Endodermal cell (in vitro differentiated cells): ENCODE measurements around the gene PIN1. TPM values are rescaled to one million over a fixed set of nuclear protein-coding genes. Genes with fewer than 3 reads are reported as not detected.
"Not testable (repeated sequence)": the region's sequence is repeated elsewhere in the genome, so short reads cannot be mapped to it uniquely, and the experiment has no call there.

Experiments
- DNase-seq: peaks from one replicate; pipeline ENCODE4 v3.0.0-alpha.2; 2017
- H3K27ac ChIP-seq: 2 replicates; pipeline ENCODE4 v1.5.1; 2013; ENCODE audit warnings: mild to moderate bottlenecking, low read depth, low read length, moderate library complexity
- H3K27me3 ChIP-seq: 2 replicates; pipeline ENCODE4 v1.6.1; 2013; ENCODE audit warnings: mild to moderate bottlenecking, low read length, moderate library complexity; ENCODE audit not compliant: insufficient read depth, control insufficient read depth, poor library complexity, severe bottlenecking
- H3K36me3 ChIP-seq: 2 replicates; pipeline ENCODE4 v1.7.0; 2013; ENCODE audit warnings: mild to moderate bottlenecking, low read length, moderate library complexity; ENCODE audit not compliant: control insufficient read depth, insufficient read depth
- H3K4me1 ChIP-seq: one replicate; pipeline ENCODE4 v1.7.0; 2013; ENCODE audit warnings: low read length; ENCODE audit not compliant: control insufficient read depth, insufficient read depth
- H3K4me3 ChIP-seq: 2 replicates; pipeline ENCODE4 v1.5.1; 2013; ENCODE audit warnings: mild to moderate bottlenecking, low read length, moderate library complexity
- H3K9ac ChIP-seq: 2 replicates; pipeline ENCODE4 v1.6.1; 2013; ENCODE audit warnings: mild to moderate bottlenecking, low read length, moderate library complexity; ENCODE audit not compliant: poor library complexity, severe bottlenecking; ENCODE audit errors: extremely low read depth
- H3K9me3 ChIP-seq: 2 replicates; pipeline ENCODE4 v1.6.1; 2013; ENCODE audit warnings: mild to moderate bottlenecking, low read length, moderate library complexity; ENCODE audit not compliant: control insufficient read depth
- H3K27ac Mint-ChIP-seq: 2 replicates; pipeline ENCODE4 v1.8.0; 2020; ENCODE audit warnings: mixed read lengths
- H3K27me3 Mint-ChIP-seq: 2 replicates; pipeline ENCODE4 v1.8.0; 2021; ENCODE audit warnings: mild to moderate bottlenecking, mixed read lengths; ENCODE audit not compliant: insufficient read depth
- H3K36me3 Mint-ChIP-seq: 2 replicates; pipeline ENCODE4 v1.8.0; 2020; ENCODE audit warnings: low read depth, mixed read lengths
- H3K4me1 Mint-ChIP-seq: 2 replicates; pipeline ENCODE4 v1.8.0; 2020; ENCODE audit warnings: mixed read lengths
- H3K4me3 Mint-ChIP-seq: 2 replicates; pipeline ENCODE4 v1.8.0; 2020; ENCODE audit warnings: mild to moderate bottlenecking, moderate library complexity, mixed read lengths
- H3K9me3 Mint-ChIP-seq: 2 replicates; pipeline ENCODE4 v1.8.0; 2020; ENCODE audit warnings: mild to moderate bottlenecking, mixed read lengths
- WGBS, 2 experiments: methylation state at CpG; one replicate each; pipeline versions ENCODE4 v1.1.5 to v1.1.7; 2013; ENCODE audit warnings: missing lambda C conversion rate in 2 of 2, mixed read lengths in 1 of 2; ENCODE audit not compliant: insufficient coverage in 1 of 2, insufficient read length in 1 of 2; 5-methylcytosine and 5-hydroxymethylcytosine counted together
- total RNA-seq, 2 donors: library from RNA; stranded (reverse); fragmentation: NEBNext Ultra II Directional in 1 of 2; extraction: Animal tissue kit (Norgen Biotek cat#: 25700) in 1 of 2; gene quantifications; 2 replicates in 1 of 2; 3 replicates in 1 of 2; pipeline ENCODE4 v1.2.1, GENCODE V29; 2021
- TF ChIP-seq, protein P1 (sequence below): fragments of 200-600 bp; sonication (generic); conservative IDR thresholded peaks from 2 replicates; pipeline ENCODE4 v1.5.0; 2021; ENCODE audit warnings: antibody characterized with exemption, mild to moderate bottlenecking

PIN1 gene
- total RNA-seq, 2 donors from 2014 or later = 92.4 to 101 TPM

DNA sequence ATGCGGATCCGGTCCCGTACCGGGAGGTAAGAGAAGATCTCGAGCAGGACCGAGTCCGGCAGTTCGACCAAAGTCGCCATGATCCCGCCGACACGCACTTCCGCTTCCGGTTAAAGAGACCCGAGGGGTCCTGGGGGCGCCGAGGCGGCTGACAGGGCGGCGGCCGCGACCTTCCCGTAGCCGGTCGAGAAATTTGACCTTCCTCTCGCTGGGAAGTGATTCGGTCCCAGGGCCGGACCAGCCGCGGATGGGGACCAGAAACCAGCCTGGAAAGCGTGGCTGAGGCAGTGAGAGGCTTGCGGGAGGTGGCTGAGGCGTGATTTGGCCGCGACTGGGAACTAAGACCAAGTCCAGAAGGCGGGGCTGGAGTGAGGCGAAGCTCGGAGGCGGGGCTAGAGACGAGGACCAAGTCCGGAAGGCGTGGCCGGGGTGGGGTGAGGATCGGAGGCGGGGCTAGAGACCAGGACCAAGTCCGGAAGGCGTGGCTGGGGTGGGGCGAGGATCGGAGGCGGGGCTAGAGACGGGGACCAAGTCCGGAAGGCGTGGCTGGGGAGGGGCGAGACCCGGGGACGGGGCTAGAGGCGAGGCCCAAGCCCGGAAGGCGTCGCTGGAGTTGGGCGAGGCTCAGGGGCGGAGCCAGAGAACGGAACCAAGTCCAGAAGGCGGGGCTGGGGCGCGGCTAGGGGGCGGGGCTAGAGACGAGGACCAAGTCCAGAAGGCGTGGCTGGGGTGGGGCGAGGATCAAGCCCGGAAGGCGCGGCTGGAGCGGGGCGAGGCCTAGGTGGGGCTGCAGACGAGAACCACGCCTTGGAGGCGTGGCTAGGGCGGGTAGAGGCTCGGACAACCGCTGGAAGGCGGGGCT lies 16.2 kb upstream of the PIN1 start, which contains the start of gene FBXL12:
TSS of gene FBXL12 (minus strand) at position 346 of the 862 bp plus-strand sequence. CDS start at position 80, 266 bp downstream.
- peak within 1 kb of the TSS; percentile 54 for H3K9ac ChIP-seq
- Mint-ChIP-seq H3K27me3 (no peaks in the 10 kb centered on the region), H3K4me3 (peak within 1 kb of the TSS; percentile 86), H3K36me3 (peaks cover 34% of the 10 kb centered on the region), H3K9me3 (peaks cover 23% of the 10 kb centered on the region), H3K27ac (peak within 1 kb of the TSS; percentile 95), H3K4me1 (peaks cover 7% of the 10 kb centered on the region)
- peaks cover 18% of the 10 kb centered on the region for H3K36me3 ChIP-seq
- H3K27me3 ChIP-seq = no peaks in the 10 kb centered on the region
- DNase-seq = peak; percentile 100
- H3K27ac ChIP-seq = peak within 1 kb of the TSS; percentile 93
- H3K4me1 ChIP-seq = no peaks in the 10 kb centered on the region
- H3K4me3 ChIP-seq = peak within 1 kb of the TSS; percentile 86
- H3K9me3 ChIP-seq = peaks cover 15% of the 10 kb centered on the region
- TF ChIP-seq, protein P1, sequence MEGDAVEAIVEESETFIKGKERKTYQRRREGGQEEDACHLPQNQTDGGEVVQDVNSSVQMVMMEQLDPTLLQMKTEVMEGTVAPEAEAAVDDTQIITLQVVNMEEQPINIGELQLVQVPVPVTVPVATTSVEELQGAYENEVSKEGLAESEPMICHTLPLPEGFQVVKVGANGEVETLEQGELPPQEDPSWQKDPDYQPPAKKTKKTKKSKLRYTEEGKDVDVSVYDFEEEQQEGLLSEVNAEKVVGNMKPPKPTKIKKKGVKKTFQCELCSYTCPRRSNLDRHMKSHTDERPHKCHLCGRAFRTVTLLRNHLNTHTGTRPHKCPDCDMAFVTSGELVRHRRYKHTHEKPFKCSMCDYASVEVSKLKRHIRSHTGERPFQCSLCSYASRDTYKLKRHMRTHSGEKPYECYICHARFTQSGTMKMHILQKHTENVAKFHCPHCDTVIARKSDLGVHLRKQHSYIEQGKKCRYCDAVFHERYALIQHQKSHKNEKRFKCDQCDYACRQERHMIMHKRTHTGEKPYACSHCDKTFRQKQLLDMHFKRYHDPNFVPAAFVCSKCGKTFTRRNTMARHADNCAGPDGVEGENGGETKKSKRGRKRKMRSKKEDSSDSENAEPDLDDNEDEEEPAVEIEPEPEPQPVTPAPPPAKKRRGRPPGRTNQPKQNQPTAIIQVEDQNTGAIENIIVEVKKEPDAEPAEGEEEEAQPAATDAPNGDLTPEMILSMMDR = no peak
- WGBS, 2 experiments = 0% methylated on average over 24 to 82 of the region's 82 CpGs

DNA sequence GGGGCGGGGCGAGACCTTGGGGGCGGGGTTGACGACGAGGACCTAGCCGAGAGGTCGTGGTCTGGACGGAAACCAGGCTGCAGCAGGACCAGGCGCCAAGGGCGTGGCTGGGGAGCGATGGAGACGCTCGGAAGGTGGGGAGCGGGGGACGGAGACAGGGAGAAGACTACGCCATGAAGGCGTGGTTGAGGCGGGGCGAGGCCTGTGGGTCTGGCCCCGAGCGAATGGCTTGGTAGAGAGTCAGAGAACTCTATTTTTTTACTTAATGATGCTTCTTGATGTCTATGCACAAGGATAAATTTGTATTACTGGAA lies 15.6 kb upstream of the PIN1 start:
- 2 to 4% methylated on average over 7 to 21 of the region's 21 CpGs for WGBS, 2 experiments
- Mint-ChIP-seq H3K4me1 (peaks cover 7% of the 10 kb centered on the region), H3K9me3 (peaks cover 22% of the 10 kb centered on the region), H3K27ac (peak overlapping the region; percentile 82), H3K36me3 (peaks cover 32% of the 10 kb centered on the region), H3K4me3 (peak overlapping the region; percentile 86), H3K27me3 (no peaks in the 10 kb centered on the region)
- TF ChIP-seq, protein P1 = no peak
- Histone ChIP-seq H3K36me3 (peaks cover 16% of the 10 kb centered on the region), H3K4me1 (no peaks in the 10 kb centered on the region), H3K27ac (no peak overlapping the region), H3K27me3 (no peaks in the 10 kb centered on the region), H3K9ac (no peak overlapping the region), H3K4me3 (peak overlapping the region; percentile 47), H3K9me3 (peaks cover 15% of the 10 kb centered on the region)
- DNase-seq = no peak

DNA sequence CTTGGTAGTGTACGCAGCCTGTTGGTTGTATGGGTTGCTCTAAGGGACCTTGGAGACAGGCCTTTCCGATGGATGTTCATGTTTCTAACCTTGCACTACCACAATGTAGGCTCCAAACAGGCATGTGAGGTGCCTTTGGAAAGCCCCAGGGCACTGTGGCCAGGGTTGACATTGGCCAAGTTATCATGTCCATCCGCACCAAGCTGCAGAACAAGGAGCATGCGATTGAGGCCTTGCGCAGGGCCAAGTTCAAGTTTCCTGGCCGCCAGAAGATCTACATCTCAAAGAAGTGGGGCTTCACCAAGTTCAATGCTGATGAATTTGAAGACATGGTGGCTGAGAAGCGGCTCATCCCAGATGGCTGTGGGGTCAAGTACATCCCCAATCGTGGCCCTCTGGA lies 15.1 kb upstream of the PIN1 start:
- H3K4me1 Mint-ChIP-seq, H3K27me3 Mint-ChIP-seq, H3K27me3 ChIP-seq, DNase-seq, H3K27ac ChIP-seq, H3K4me1 ChIP-seq, H3K9ac ChIP-seq: not testable (repeated sequence)
- Histone ChIP-seq H3K9me3 (peaks cover 15% of the 10 kb centered on the region), H3K4me3 (peak overlapping the region; percentile 47), H3K36me3 (peaks cover 13% of the 10 kb centered on the region)
- 93 to 100% methylated on average over 3 to 8 of the region's 8 CpGs for WGBS, 2 experiments
- Mint-ChIP-seq H3K9me3 (peaks cover 17% of the 10 kb centered on the region), H3K27ac (peak overlapping the region; percentile 82), H3K4me3 (peak overlapping the region; percentile 86), H3K36me3 (peaks cover 27% of the 10 kb centered on the region)
